Inflammatory macrophage treated with lipopolysaccharide for 1 hour (primary cell): ENCODE results near the gene MUS81.

ENCODE experiments used
- DNase-seq, 2 donors: peaks; one replicate each; pipeline ENCODE4 v3.0.0-alpha.2; 2020 to 2022

Gene MUS81

GRCh38 chr11:65861533-65862183, 1.4 kb downstream of the MUS81 start:
- no peak for DNase-seq

GRCh38 chr11:65862191-65862735, 2.0 kb downstream of the MUS81 start:
- DNase-seq: no peak

DNA sequence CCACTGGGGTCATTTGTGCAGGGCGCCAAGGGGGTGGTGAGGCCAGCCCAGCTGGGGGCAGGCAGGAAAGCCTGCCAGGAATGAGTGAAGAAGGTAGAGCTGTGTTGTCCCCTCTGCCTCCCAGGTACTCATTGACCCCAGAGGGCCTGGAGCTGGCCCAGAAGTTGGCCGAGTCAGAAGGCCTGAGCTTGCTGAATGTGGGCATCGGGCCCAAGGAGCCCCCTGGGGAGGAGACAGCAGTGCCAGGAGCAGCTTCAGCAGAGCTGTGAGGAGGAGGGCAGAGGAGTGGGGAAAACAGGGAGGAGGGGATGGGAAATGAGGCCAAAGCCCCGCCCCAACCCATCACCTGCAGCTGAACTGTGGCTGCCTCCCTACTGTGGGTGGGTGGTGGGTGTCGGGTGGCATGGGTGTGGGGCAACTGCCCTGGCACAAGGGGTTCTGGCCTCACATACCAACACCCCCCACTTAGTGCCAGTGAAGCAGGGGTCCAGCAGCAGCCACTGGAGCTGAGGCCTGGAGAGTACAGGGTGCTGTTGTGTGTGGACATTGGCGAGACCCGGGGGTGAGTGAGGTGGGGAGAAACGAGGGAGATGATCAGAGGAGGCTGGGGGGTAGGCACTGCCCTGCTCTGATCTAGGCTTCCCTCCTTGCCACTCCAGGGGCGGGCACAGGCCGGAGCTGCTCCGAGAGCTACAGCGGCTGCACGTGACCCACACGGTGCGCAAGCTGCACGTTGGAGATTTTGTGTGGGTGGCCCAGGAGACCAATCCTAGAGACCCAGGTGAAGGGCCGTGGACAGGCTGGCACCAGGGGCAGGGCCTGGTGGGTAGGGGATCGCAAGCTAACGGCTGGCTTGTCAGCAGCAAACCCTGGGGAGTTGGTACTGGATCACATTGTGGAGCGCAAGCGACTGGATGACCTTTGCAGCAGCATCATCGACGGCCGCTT, 3.0 kb downstream of the MUS81 start:
- DNase-seq: no peak

- no peak for DNase-seq
These were observed 3.9 kb downstream of the MUS81 start for GRCh38 chr11:65863889-65864705.

DNA sequence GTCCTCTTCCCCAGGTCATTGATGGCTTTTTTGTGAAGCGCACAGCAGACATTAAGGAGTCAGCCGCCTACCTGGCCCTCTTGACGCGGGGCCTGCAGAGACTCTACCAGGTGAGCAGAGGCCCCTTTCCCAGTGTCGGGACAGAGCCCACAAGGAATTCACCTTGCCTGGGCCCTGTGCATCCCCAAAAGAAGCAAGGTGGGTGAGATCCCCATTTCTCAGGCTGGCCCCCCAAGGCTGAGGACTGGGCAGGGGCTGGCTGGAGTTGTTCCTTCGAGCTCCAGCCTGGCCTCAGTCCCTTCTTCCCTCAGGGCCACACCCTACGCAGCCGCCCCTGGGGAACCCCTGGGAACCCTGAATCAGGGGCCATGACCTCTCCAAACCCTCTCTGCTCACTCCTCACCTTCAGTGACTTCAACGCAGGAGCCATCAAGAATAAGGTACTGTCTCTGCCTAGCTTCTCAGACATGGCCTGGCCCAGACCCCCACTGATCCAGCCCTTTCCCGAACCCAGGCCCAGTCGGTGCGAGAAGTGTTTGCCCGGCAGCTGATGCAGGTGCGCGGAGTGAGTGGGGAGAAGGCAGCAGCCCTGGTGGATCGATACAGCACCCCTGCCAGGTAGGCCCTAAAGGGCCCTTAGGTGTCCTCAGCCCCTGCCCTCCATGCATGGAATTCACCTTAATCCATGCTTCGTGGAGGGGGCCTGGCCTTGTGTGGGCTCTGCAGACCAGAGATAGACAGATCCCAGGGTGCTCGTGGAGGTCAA, 4.7 kb downstream of the MUS81 start:
- no peak for DNase-seq

DNA sequence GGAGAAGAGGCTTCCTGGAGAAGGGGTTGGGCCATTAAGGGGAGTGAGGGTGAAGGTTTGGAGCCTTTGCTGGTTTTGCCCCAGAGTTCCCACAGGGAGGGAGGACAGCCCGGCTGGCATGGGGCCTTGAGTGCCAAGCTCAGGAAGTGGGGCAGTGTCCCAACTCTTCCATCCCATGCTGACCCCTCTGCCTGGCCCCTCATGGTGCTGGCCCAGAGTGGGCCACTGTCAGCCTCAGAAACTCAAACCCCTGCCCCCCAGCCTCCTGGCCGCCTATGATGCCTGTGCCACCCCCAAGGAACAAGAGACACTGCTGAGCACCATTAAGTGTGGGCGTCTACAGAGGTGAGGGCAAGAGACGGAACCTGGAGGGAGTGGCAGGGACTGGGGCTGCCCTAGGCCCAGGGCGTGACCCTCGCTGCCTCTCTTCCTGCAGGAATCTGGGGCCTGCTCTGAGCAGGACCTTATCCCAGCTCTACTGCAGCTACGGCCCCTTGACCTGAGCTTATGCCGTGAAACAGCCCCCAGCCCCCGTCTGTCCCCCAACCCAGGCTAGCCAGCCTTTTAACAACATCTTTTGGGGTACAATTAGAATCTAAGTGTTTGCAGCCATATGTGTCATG, 5.4 kb downstream of the MUS81 start:
- DNase-seq: no peak

GRCh38 chr11:65866509-65867283, 6.5 kb downstream of the MUS81 start:
- DNase-seq: no peak

- no peak for DNase-seq
These were observed 7.2 kb downstream of the MUS81 start for GRCh38 chr11:65867284-65868071.

GRCh38 chr11:65868076-65868667, 7.9 kb downstream of the MUS81 start:
- no peak for DNase-seq

GRCh38 chr11:65868907-65869306, 8.7 kb downstream of the MUS81 start:
- DNase-seq: no peak

DNA sequence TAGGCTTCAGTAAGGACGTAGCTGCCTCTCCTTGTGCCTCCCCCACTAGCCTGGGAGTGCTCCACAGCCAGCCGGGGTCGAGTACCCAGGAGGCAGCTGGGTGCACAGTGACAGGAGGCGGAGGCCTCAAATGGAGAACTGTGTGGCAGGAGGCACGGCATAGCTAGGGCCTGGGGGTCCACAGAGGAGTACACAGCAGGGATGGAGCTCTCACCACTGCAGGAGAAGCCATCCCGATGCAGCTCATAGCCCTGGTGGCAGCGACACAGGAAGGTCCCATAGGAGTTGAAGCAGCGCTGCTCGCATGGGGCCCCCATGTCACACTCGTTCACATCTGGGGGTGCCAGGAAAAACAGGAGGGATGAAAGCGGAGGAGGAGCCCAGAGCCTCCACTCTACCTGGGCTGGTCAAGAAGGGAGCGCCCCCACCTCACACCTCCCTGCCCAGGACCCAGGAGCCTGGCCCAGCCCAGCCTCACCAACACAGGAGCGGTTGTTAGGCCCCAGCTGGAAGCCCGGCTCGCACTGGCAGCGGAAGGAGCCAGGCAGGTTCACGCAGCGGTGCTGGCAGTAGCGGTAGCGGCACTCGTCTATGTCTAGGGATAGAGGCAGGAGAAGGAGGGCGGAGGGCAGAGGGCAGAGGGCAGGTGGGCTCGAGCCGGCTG, 9.5 kb downstream of the MUS81 start:
- DNase-seq: no peak

GRCh38 chr11:65870307-65870658, 10.1 kb downstream of the MUS81 start:
- no peak for DNase-seq

DNA sequence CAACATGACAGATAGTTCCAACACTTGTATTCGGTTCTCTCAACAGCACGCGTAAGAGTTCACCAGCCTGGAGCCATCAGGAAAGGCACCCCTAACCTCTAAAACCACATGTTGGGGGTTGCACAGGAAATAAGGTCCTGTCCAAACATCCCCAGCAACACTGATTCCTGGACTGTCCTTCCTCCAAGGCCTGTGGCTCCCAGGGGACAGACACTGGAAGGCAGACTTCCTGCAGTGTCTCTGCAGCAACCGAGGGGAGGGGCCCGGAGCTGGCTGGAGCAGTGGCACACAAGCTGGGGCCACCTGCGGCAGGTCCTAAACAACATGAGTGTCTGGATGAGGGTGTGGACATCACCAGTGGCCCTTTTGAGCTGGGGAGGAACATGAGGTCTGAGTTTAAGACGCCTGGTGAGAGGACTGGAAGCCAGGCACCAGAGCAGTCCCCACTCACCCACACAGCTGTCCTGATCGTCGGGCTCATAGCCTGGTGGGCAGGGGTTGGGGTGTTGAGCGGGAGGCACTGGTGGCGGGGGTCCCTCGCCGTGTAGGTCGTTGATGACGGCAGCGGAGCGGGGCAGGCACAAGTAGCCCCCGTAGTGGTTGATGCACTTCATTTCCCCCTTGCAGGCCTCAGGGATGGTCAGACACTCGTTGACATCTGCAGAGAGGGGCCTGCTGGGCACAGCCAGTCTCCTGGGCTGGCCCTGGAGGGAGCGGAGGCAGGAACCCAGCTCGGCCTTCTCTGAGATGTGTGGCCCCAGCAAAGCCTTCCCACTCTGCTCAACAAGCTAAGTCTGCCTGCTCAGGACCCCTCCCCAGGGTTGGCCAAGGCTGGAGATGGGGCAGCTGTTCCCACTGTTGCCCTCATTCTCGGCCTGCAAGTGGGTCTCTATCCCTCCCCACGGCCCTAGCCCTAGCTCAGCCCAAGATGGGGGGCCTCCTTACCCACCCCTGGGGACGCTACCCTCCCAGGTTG, 10.8 kb downstream of the MUS81 start:
- DNase-seq: no peak

DNA sequence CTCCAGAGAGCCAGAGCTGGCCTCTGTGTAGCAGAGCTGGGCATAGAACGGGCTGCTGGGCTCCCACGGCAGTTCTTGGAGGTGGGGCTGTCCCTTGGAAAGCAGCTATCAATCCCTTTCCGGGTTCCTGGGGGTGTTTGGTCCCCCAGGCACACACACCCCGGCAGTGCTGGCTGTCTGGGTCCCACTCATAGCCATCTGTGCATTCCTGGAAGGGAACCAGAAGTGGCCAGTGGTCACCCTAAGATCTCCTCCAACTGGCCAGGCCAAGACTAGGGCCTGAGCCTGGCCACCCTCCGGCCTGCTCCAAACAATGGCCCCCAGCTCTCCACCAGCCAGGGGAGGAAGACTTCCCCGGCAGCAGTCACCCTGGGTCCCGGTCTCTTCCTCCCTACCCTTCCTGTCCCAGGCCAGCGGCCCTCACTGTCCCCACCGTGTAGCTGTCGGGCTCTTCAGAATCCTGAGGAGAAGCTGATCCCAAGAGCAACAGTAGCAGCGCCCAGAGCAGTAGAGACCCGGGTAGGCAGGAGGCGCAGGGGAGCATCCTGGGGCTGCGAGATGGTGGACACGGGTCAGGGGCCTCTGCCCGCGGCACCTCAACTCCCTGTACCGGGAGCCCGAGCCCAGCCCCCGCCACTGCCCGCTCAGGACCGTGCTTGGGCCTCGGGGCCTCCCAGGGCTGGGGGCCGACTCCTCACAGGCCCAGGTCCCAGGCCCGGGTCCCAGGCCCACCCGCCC, 11.7 kb downstream of the MUS81 start:
- DNase-seq: no peak

DNA sequence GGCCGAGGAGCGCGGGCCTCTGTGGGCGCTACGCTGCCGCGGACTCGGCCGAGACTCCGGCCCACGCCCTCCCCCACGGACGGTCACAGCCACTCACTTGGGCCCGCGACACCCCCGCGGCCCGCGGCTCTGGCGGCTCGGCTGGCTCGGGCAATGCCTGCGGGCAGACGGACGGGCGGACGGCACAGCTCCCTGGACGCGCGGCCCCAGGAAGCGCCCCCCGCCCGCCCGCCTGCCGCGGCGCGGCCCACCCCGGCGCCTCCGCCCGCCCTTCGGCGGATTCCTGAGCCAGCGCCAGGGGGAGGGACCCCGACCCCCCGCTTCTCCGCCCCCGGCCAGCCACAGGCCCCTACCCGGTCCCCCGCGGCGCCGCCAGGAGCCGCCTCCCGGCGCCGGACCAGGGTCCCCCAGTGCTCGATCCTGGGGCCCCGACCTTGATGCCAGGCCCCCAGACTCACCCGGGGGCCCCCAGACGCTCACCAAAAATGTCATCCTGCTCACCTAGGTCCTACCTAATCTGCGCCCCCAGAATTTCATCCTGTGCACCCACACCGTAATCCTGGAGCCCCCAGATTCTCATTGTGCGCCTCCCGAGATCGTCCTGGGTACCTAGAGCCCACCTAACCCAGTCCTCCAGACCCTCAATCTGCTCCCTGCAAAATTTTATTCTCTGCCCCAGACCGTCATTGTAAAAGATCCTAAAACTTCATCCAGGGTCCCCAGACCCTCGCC, 12.5 kb downstream of the MUS81 start, which contains the start of gene EFEMP2:
Gene EFEMP2, minus strand, starts transcription at position 215 of the 732 bp plus-strand sequence. CDS start 446 bp downstream, outside the sequence.
- no peak for DNase-seq
